Measurements from ENCODE around the gene CAMKMT. TPM values are rescaled to one million over a fixed set of nuclear protein-coding genes. Genes with fewer than 3 reads are reported as not detected.

CAMKMT gene
- total and polyA plus RNA-seq, 2 experiments from 2014 or later = 26.5 to 29.5 TPM

DNA sequence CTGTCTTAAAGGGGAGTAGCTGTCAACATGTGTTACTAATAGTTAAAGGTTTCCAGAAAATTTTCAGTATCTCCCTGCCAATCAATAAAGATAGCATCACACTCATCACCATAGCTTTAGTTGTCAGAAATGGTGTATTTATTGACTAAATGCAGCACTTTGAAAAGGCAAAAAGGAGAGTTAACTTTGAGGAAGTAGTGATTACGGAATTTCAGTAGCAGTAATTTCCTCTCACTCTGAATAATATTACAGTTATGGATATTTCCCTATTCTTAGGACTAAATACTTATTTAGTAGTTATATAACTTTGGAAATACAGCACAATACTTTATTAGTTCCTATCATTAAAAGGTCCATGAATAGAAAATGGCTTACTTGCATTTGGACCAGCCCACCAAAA is 250.5 kb downstream of the CAMKMT start:
- Histone ChIP-seq H3K9me2 (ENCODE audit: insufficient read depth) (no peaks in the 10 kb centered on the region), H3K27ac (ENCODE audit: low read depth) (no peak overlapping the region), H3K36me3 (ENCODE audit: insufficient read depth) (no peaks in the 10 kb centered on the region), H2AFZ (no peak overlapping the region), H4K20me1 (replicated peaks; ENCODE audit: insufficient read depth) (no peaks in the 10 kb centered on the region), H3F3A (replicated peaks; ENCODE audit: low read depth) (no peaks in the 10 kb centered on the region), H3K4me3 (no peak overlapping the region), H3K4me2 (no peak overlapping the region), H3K27me3 (ENCODE audit: insufficient read depth) (no peaks in the 10 kb centered on the region), H3K79me2 (replicated peaks; ENCODE audit: insufficient read depth) (no peaks in the 10 kb centered on the region), H3K4me1 (ENCODE audit: insufficient read depth) (peaks cover 13% of the 10 kb centered on the region)
- Mint-ChIP-seq H3K4me1 (no peaks in the 10 kb centered on the region), H3K36me3 (ENCODE audit: low read depth) (no peaks in the 10 kb centered on the region), H3K9me3 (peaks cover 3% of the 10 kb centered on the region; the same call in 1 of the 3 replicates), H3K27ac (no peak overlapping the region), H3K27me3 (ENCODE audit: insufficient read depth, low read depth, poor library complexity) (peaks cover 1% of the 10 kb centered on the region), H3K4me3 (no peak overlapping the region)
- no peak for ATAC-seq
- DNase-seq (ENCODE audit: low spot score) = no peak
- TF ChIP-seq, protein P1, sequence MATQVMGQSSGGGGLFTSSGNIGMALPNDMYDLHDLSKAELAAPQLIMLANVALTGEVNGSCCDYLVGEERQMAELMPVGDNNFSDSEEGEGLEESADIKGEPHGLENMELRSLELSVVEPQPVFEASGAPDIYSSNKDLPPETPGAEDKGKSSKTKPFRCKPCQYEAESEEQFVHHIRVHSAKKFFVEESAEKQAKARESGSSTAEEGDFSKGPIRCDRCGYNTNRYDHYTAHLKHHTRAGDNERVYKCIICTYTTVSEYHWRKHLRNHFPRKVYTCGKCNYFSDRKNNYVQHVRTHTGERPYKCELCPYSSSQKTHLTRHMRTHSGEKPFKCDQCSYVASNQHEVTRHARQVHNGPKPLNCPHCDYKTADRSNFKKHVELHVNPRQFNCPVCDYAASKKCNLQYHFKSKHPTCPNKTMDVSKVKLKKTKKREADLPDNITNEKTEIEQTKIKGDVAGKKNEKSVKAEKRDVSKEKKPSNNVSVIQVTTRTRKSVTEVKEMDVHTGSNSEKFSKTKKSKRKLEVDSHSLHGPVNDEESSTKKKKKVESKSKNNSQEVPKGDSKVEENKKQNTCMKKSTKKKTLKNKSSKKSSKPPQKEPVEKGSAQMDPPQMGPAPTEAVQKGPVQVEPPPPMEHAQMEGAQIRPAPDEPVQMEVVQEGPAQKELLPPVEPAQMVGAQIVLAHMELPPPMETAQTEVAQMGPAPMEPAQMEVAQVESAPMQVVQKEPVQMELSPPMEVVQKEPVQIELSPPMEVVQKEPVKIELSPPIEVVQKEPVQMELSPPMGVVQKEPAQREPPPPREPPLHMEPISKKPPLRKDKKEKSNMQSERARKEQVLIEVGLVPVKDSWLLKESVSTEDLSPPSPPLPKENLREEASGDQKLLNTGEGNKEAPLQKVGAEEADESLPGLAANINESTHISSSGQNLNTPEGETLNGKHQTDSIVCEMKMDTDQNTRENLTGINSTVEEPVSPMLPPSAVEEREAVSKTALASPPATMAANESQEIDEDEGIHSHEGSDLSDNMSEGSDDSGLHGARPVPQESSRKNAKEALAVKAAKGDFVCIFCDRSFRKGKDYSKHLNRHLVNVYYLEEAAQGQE (IDR thresholded peaks at IDR 0.05; ENCODE audit: unreplicated experiment) = no peak
- TF ChIP-seq ZNF114 (CRISPR knock-in tag; IDR thresholded peaks at IDR 0.05) (no peak), EZH2 (IDR thresholded peaks at IDR 0.05; ENCODE audit: low read depth, unreplicated experiment) (no peak), EZH2phosphoT487 (IDR thresholded peaks at IDR 0.05; ENCODE audit: unreplicated experiment) (no peak), ZNF331 (CRISPR knock-in tag; IDR thresholded peaks at IDR 0.05; ENCODE audit: low read depth) (no peak), NANOG (IDR thresholded peaks at IDR 0.05; ENCODE audit: borderline replicate concordance) (no peak), CREB1 (CRISPR knock-in tag; IDR thresholded peaks at IDR 0.05; ENCODE audit: low read depth) (no peak), STAT1 (IDR thresholded peaks at IDR 0.05; ENCODE audit: unreplicated experiment) (no peak), JUNB (IDR thresholded peaks at IDR 0.05; ENCODE audit: unreplicated experiment) (no peak), POLR2AphosphoS5 (IDR thresholded peaks at IDR 0.05; ENCODE audit: low read depth) (no peak)
- TF ChIP-seq, protein P2, sequence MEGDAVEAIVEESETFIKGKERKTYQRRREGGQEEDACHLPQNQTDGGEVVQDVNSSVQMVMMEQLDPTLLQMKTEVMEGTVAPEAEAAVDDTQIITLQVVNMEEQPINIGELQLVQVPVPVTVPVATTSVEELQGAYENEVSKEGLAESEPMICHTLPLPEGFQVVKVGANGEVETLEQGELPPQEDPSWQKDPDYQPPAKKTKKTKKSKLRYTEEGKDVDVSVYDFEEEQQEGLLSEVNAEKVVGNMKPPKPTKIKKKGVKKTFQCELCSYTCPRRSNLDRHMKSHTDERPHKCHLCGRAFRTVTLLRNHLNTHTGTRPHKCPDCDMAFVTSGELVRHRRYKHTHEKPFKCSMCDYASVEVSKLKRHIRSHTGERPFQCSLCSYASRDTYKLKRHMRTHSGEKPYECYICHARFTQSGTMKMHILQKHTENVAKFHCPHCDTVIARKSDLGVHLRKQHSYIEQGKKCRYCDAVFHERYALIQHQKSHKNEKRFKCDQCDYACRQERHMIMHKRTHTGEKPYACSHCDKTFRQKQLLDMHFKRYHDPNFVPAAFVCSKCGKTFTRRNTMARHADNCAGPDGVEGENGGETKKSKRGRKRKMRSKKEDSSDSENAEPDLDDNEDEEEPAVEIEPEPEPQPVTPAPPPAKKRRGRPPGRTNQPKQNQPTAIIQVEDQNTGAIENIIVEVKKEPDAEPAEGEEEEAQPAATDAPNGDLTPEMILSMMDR (conservative IDR thresholded peaks at IDR 0.05; ENCODE audit: low read depth in 2 of 2) = no peak
- TF ChIP-seq, protein P3, sequence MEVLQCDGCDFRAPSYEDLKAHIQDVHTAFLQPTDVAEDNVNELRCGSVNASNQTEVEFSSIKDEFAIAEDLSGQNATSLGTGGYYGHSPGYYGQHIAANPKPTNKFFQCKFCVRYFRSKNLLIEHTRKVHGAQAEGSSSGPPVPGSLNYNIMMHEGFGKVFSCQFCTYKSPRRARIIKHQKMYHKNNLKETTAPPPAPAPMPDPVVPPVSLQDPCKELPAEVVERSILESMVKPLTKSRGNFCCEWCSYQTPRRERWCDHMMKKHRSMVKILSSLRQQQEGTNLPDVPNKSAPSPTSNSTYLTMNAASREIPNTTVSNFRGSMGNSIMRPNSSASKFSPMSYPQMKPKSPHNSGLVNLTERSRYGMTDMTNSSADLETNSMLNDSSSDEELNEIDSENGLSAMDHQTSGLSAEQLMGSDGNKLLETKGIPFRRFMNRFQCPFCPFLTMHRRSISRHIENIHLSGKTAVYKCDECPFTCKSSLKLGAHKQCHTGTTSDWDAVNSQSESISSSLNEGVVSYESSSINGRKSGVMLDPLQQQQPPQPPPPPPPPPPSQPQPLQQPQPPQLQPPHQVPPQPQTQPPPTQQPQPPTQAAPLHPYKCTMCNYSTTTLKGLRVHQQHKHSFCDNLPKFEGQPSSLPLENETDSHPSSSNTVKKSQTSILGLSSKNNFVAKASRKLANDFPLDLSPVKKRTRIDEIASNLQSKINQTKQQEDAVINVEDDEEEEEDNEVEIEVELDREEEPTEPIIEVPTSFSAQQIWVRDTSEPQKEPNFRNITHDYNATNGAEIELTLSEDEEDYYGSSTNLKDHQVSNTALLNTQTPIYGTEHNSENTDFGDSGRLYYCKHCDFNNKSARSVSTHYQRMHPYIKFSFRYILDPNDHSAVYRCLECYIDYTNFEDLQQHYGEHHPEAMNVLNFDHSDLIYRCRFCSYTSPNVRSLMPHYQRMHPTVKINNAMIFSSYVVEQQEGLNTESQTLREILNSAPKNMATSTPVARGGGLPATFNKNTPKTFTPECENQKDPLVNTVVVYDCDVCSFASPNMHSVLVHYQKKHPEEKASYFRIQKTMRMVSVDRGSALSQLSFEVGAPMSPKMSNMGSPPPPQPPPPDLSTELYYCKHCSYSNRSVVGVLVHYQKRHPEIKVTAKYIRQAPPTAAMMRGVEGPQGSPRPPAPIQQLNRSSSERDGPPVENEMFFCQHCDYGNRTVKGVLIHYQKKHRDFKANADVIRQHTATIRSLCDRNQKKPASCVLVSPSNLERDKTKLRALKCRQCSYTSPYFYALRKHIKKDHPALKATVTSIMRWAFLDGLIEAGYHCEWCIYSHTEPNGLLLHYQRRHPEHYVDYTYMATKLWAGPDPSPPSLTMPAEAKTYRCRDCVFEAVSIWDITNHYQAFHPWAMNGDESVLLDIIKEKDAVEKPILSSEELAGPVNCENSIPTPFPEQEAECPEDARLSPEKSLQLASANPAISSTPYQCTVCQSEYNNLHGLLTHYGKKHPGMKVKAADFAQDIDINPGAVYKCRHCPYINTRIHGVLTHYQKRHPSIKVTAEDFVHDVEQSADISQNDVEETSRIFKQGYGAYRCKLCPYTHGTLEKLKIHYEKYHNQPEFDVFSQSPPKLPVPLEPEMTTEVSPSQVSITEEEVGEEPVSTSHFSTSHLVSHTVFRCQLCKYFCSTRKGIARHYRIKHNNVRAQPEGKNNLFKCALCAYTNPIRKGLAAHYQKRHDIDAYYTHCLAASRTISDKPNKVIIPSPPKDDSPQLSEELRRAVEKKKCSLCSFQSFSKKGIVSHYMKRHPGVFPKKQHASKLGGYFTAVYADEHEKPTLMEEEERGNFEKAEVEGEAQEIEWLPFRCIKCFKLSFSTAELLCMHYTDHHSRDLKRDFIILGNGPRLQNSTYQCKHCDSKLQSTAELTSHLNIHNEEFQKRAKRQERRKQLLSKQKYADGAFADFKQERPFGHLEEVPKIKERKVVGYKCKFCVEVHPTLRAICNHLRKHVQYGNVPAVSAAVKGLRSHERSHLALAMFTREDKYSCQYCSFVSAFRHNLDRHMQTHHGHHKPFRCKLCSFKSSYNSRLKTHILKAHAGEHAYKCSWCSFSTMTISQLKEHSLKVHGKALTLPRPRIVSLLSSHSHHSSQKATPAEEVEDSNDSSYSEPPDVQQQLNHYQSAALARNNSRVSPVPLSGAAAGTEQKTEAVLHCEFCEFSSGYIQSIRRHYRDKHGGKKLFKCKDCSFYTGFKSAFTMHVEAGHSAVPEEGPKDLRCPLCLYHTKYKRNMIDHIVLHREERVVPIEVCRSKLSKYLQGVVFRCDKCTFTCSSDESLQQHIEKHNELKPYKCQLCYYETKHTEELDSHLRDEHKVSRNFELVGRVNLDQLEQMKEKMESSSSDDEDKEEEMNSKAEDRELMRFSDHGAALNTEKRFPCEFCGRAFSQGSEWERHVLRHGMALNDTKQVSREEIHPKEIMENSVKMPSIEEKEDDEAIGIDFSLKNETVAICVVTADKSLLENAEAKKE (CRISPR knock-in tag; IDR thresholded peaks at IDR 0.05) = no peak
- TF ChIP-seq, protein P4, sequence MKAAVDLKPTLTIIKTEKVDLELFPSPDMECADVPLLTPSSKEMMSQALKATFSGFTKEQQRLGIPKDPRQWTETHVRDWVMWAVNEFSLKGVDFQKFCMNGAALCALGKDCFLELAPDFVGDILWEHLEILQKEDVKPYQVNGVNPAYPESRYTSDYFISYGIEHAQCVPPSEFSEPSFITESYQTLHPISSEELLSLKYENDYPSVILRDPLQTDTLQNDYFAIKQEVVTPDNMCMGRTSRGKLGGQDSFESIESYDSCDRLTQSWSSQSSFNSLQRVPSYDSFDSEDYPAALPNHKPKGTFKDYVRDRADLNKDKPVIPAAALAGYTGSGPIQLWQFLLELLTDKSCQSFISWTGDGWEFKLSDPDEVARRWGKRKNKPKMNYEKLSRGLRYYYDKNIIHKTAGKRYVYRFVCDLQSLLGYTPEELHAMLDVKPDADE (IDR thresholded peaks at IDR 0.05) = no peak

Measured in GM23338 (cell line).